NCI-H2227 (cell line): ENCODE results near the gene CHPF.

Source experiments
- DNase-seq: peaks from one replicate; lab custom pipeline; 2025; ENCODE audit not compliant: unreplicated experiment; lab: John Stamatoyannopoulos, UW

CHPF gene

GRCh38 chr2:219515874-219516629, 27.6 kb downstream of the CHPF start:
- no peak for DNase-seq

GRCh38 chr2:219514836-219515235, 28.8 kb downstream of the CHPF start:
- no peak for DNase-seq

GRCh38 chr2:219514196-219514761, 29.3 kb downstream of the CHPF start, which contains the start of gene ASIC4:
ASIC4 (plus strand) TSS chr2:219514482; CDS start chr2:219514725, 243 bp downstream.
- DNase-seq = peak; percentile 65

GRCh38 chr2:219513787-219514186, 29.8 kb downstream of the CHPF start:
- no peak for DNase-seq

- peak; percentile 30 for DNase-seq
Measured at GRCh38 chr2:219512524-219513216, 30.9 kb downstream of the CHPF start.

GRCh38 chr2:219511547-219512325, 31.9 kb downstream of the CHPF start:
- peak; percentile 58 for DNase-seq

- DNase-seq = no peak
Measured at GRCh38 chr2:219510512-219511135, 33.0 kb downstream of the CHPF start.

GRCh38 chr2:219509780-219510511, 33.7 kb downstream of the CHPF start:
- DNase-seq = peak; percentile 78

- peak; percentile 84 for DNase-seq
Measured at GRCh38 chr2:219508971-219509779, 34.4 kb downstream of the CHPF start.

GRCh38 chr2:219508444-219508734, 35.2 kb downstream of the CHPF start:
- DNase-seq = no peak

GRCh38 chr2:219507581-219508443, 35.8 kb downstream of the CHPF start:
- no peak for DNase-seq

- DNase-seq = no peak
Measured at GRCh38 chr2:219506802-219507526, 36.6 kb downstream of the CHPF start.

GRCh38 chr2:219506153-219506801, 37.3 kb downstream of the CHPF start:
- DNase-seq = no peak

GRCh38 chr2:219505585-219505984, 38.0 kb downstream of the CHPF start:
- no peak for DNase-seq

GRCh38 chr2:219502618-219503017, 41.0 kb downstream of the CHPF start:
- DNase-seq = no peak

- DNase-seq = no peak
Measured at GRCh38 chr2:219501849-219502248, 41.8 kb downstream of the CHPF start.

- no peak for DNase-seq
Measured at GRCh38 chr2:219500135-219500534, 43.5 kb downstream of the CHPF start.
